Gastrocnemius medialis (tissue), 4 donors: ENCODE results near the gene TCEAL7. TPM values are rescaled to one million over a fixed set of nuclear protein-coding genes. Genes with fewer than 3 reads are reported as not detected.

Source experiments
- ATAC-seq, 2 donors: fragments of 150-250 bp; one replicate each; pipeline ENCODE4 v1.9.1; 2016
- DNase-seq, 2 donors: peaks; one replicate each; pipeline ENCODE4 v3.0.0-alpha.2; 2019
- H3K27ac ChIP-seq, 4 donors: fragments of 200-600 bp; sonication (generic); 1 replicate in 1 of 4; 2 replicates in 3 of 4; pipeline ENCODE4 v1.5.1; 2016 to 2018; ENCODE audit warnings: mild to moderate bottlenecking in 2 of 4, moderate library complexity in 1 of 4
- H3K27me3 ChIP-seq, 3 donors: fragments of 200-600 bp; sonication (generic) in 2 of 3; 1 replicate in 1 of 3; 2 replicates in 2 of 3; pipeline versions ENCODE4 v1.5.1 to v1.6.0; 2016 to 2019; ENCODE audit warnings: mild to moderate bottlenecking in 1 of 3, moderate library complexity in 1 of 3
- H3K36me3 ChIP-seq, 2 donors: fragments of 200-600 bp; sonication (generic) in 1 of 2; one replicate each; pipeline ENCODE4 v1.5.1; 2017 to 2018
- H3K4me1 ChIP-seq, 2 donors: fragments of 200-600 bp; sonication (generic) in 1 of 2; one replicate each; pipeline ENCODE4 v1.5.1; 2016 to 2017; ENCODE audit warnings: mild to moderate bottlenecking in 2 of 2
- H3K4me3 ChIP-seq, 4 donors: fragments of 200-600 bp; sonication (generic) in 3 of 4; 1 replicate in 1 of 4; 2 replicates in 3 of 4; pipeline ENCODE4 v1.5.1; 2016 to 2019; ENCODE audit warnings: mild to moderate bottlenecking in 2 of 4
- H3K9me3 ChIP-seq, 3 donors: fragments of 200-600 bp; sonication (generic) in 2 of 3; 1 replicate in 1 of 3; 2 replicates in 2 of 3; pipeline ENCODE4 v1.5.1; 2016 to 2019
- POLR2A ChIP-seq, 2 donors: fragments of 450-650 bp; IDR thresholded peaks; one replicate each; pipeline ENCODE4 v1.6.1; 2017; ENCODE audit warnings: antibody characterized with exemption in 2 of 2, mild to moderate bottlenecking in 2 of 2, moderate library complexity in 2 of 2
- in situ Hi-C, 4 donors: fragments of 200-750 bp; cut with MboI; loops; one replicate each; pipeline versions ENCODE4 v1.15.0 to v1.8.0; 2017; ENCODE audit warnings: low sequenced_read_pairs in 4 of 4
- intact Hi-C: fragments of 100-400 bp; cut with DNase I; formaldehyde crosslinking; loops from one replicate; pipeline ENCODE4 v1.15.1; 2023; ENCODE audit warnings: low total_unique reads
- total RNA-seq, 4 donors: library from RNA; depleted of rRNA; stranded (reverse); fragments of >200 nt; gene quantifications; one replicate each; pipeline versions ENCODE4 v1.1.0 to v1.2.3, GENCODE V29; 2016
- TF ChIP-seq, protein P1 (sequence below), 5 experiments: fragments of 450-650 bp in 3 of 5; fragments of 200-600 bp in 2 of 5; sonication (generic) in 2 of 5; IDR thresholded peaks in 4 of 5; conservative IDR thresholded peaks in 1 of 5; 1 replicate in 4 of 5; 2 replicates in 1 of 5; pipeline ENCODE4 v1.5.1; 2016 to 2019; ENCODE audit warnings: antibody characterized with exemption in 5 of 5, mild to moderate bottlenecking in 3 of 5, moderate library complexity in 3 of 5

TCEAL7 gene
- total RNA-seq, 4 donors from 2014 or later, result 1.1 to 1.9 (median 1.7) TPM; not detected in 1

DNA sequence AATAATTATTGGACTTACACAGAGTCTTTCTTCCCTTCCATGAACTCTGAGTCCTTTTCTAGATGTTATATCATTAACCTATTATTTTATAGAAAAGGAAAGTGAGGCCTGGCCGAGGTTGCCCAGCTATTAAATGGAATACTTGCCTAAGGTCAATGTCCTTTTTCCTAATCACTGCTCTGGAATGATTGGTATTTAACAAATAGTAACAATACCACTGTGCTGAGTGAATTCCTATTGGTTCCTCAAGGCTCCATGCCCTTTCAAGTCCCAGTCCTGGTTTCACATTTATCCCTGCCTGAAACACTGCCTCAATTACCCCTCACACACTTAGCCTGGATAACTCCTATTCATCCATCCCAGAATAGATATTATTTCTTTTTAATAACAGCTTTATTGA is 32.4 kb downstream of the TCEAL7 start:
- H3K27ac ChIP-seq, result no peak overlapping the region
- H3K4me3 ChIP-seq, result no peak overlapping the region
- no peak for DNase-seq
- H3K27me3 ChIP-seq, result no peaks in the 10 kb centered on the region
- in situ Hi-C loops, result no loop called here
- TF ChIP-seq, protein P1, sequence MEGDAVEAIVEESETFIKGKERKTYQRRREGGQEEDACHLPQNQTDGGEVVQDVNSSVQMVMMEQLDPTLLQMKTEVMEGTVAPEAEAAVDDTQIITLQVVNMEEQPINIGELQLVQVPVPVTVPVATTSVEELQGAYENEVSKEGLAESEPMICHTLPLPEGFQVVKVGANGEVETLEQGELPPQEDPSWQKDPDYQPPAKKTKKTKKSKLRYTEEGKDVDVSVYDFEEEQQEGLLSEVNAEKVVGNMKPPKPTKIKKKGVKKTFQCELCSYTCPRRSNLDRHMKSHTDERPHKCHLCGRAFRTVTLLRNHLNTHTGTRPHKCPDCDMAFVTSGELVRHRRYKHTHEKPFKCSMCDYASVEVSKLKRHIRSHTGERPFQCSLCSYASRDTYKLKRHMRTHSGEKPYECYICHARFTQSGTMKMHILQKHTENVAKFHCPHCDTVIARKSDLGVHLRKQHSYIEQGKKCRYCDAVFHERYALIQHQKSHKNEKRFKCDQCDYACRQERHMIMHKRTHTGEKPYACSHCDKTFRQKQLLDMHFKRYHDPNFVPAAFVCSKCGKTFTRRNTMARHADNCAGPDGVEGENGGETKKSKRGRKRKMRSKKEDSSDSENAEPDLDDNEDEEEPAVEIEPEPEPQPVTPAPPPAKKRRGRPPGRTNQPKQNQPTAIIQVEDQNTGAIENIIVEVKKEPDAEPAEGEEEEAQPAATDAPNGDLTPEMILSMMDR (IDR thresholded peaks at IDR 0.05 in 4 of 5, conservative IDR thresholded peaks at IDR 0.05 in 1 of 5), result no peak
- TF ChIP-seq POLR2A (IDR thresholded peaks at IDR 0.05), result no peak
- ATAC-seq, result no peak
- no peaks in the 10 kb centered on the region for H3K9me3 ChIP-seq
- intact Hi-C loops, result no loop called here
- H3K4me1 ChIP-seq, result no peaks in the 10 kb centered on the region
- H3K36me3 ChIP-seq, result no peaks in the 10 kb centered on the region

- intact Hi-C loops, result no loop called here
- no peaks in the 10 kb centered on the region for H3K9me3 ChIP-seq
- no peaks in the 10 kb centered on the region for H3K36me3 ChIP-seq
- DNase-seq (no peak), ATAC-seq (no peak)
- no peak overlapping the region for H3K27ac ChIP-seq
- H3K4me1 ChIP-seq, result no peaks in the 10 kb centered on the region
- no peak overlapping the region for H3K4me3 ChIP-seq
- in situ Hi-C loops, result no loop called here
- no peaks in the 10 kb centered on the region for H3K27me3 ChIP-seq
- TF ChIP-seq POLR2A (IDR thresholded peaks at IDR 0.05), result no peak
- TF ChIP-seq, protein P1 (IDR thresholded peaks at IDR 0.05 in 4 of 5, conservative IDR thresholded peaks at IDR 0.05 in 1 of 5), result no peak
Observed at GRCh38 chrX:103363046-103363445, 33.0 kb downstream of the TCEAL7 start.

- in situ Hi-C loops, result no loop called here
- no peak for DNase-seq
- H3K4me3 ChIP-seq, result no peak overlapping the region
- no peak for ATAC-seq
- H3K4me1 ChIP-seq, result no peaks in the 10 kb centered on the region
- no peak overlapping the region for H3K27ac ChIP-seq
- no peaks in the 10 kb centered on the region for H3K9me3 ChIP-seq
- H3K36me3 ChIP-seq, result no peaks in the 10 kb centered on the region
- no peak for TF ChIP-seq POLR2A (IDR thresholded peaks at IDR 0.05)
- TF ChIP-seq, protein P1 (IDR thresholded peaks at IDR 0.05 in 4 of 5, conservative IDR thresholded peaks at IDR 0.05 in 1 of 5), result no peak
- intact Hi-C loops, result no loop called here
- H3K27me3 ChIP-seq, result no peaks in the 10 kb centered on the region
Observed at GRCh38 chrX:103367502-103367901, 37.5 kb downstream of the TCEAL7 start.

GRCh38 chrX:103369479-103369878 is 39.4 kb downstream of the TCEAL7 start:
- DNase-seq, result no peak
- no peak for ATAC-seq
- Histone ChIP-seq H3K4me1 (no peaks in the 10 kb centered on the region), H3K9me3 (no peaks in the 10 kb centered on the region), H3K27ac (no peak overlapping the region), H3K4me3 (no peak overlapping the region), H3K27me3 (no peaks in the 10 kb centered on the region), H3K36me3 (no peaks in the 10 kb centered on the region)
- intact Hi-C loops, result no loop called here
- in situ Hi-C loops, result no loop called here
- TF ChIP-seq, protein P1 (IDR thresholded peaks at IDR 0.05 in 4 of 5, conservative IDR thresholded peaks at IDR 0.05 in 1 of 5), result no peak
- TF ChIP-seq POLR2A (IDR thresholded peaks at IDR 0.05), result no peak

DNA sequence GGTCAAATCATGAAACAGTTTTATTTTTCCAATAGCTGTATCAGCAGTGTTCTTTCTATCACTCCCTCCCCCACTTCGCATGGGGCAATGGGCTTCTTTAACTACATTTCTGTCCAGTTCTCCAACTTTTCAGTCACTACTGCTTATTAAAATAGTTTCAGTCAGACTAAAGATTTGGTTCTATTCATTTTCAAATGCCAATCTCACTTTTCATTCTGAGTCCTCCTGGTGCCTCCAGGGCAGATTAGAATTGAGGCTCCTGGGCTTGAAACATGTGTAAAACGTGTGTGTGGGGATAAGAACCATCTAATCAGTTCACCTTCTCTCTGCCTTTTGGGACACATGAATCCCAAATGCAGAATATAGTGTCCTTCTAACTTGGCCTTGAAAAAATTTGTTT is 42.8 kb downstream of the TCEAL7 start:
- TF ChIP-seq POLR2A (IDR thresholded peaks at IDR 0.05), result no peak
- TF ChIP-seq, protein P1 (IDR thresholded peaks at IDR 0.05 in 4 of 5, conservative IDR thresholded peaks at IDR 0.05 in 1 of 5), result no peak
- Histone ChIP-seq H3K9me3 (no peaks in the 10 kb centered on the region), H3K4me3 (no peak overlapping the region), H3K27ac (no peak overlapping the region), H3K36me3 (no peaks in the 10 kb centered on the region), H3K4me1 (no peaks in the 10 kb centered on the region), H3K27me3 (peaks cover 0 to 4% (median 0%) of the 10 kb centered on the region in 3 donors)
- in situ Hi-C loops, result no loop called here
- DNase-seq (no peak), ATAC-seq (no peak)
- intact Hi-C loops, result no loop called here
